IMR-90 (cell line): ENCODE measurements around the gene TP53I11. TPM values are rescaled to one million over a fixed set of nuclear protein-coding genes. Genes with fewer than 3 reads are reported as not detected.

Source experiments
- ATAC-seq: fragments of 200-7000 bp; cut with Tn5 transposase; 2 replicates; pipeline ENCODE4 v1.9.1; 2020; ENCODE audit warnings: low read depth, mild to moderate bottlenecking, moderate library complexity
- BruUV-seq: library from RNA; stranded (reverse); fragments of 400-500 nt; replicated peaks from 2 replicates; lab custom pipeline; 2021; lab: Mats Ljungman, UMichigan
- CTCF ChIA-PET: fragments of 300-600 bp; formaldehyde crosslinking; extraction: SDS; loops from one replicate; lab custom pipeline; 2021; ENCODE audit warnings: antibody characterized with exemption; lab: Yijun Ruan, JAX
- POLR2A ChIA-PET: fragments of 300-600 bp; sonication (Branson Sonifier 250); formaldehyde crosslinking; loops from one replicate; lab custom pipeline; 2022; ENCODE audit warnings: antibody characterized with exemption; ENCODE audit not compliant: unreplicated experiment; lab: Charles Lee
- DNase-seq: peaks from one replicate; pipeline ENCODE4 v3.0.0; 2013
- H2AFZ ChIP-seq: replicated peaks from 2 replicates; pipeline ENCODE3; 2013; ENCODE audit warnings: low read length, mild to moderate bottlenecking; ENCODE audit not compliant: poor library complexity
- H2AK5ac ChIP-seq: 2 replicates; pipeline ENCODE4 v1.6.1; 2013; ENCODE audit warnings: low read depth, low read length, inconsistent platforms
- H2AK9ac ChIP-seq: replicated peaks from 2 replicates; pipeline ENCODE3; 2013; ENCODE audit warnings: mild to moderate bottlenecking, low read depth, low read length, moderate library complexity; ENCODE audit not compliant: poor library complexity
- H2BK120ac ChIP-seq: 2 replicates; pipeline ENCODE4 v1.6.1; 2013; ENCODE audit warnings: low read depth, low read length, inconsistent platforms
- H2BK15ac ChIP-seq: 3 replicates; pipeline ENCODE4 v1.6.1; 2013; ENCODE audit warnings: low read depth, low read length, inconsistent platforms
- H2BK20ac ChIP-seq: 2 replicates; pipeline ENCODE4 v1.6.1; 2013; ENCODE audit warnings: low read depth, mild to moderate bottlenecking, inconsistent platforms, low read length, moderate library complexity
- H2BK5ac ChIP-seq: 2 replicates; pipeline ENCODE4 v1.6.1; 2013; ENCODE audit warnings: mild to moderate bottlenecking, low read depth, low read length, inconsistent platforms; ENCODE audit not compliant: poor library complexity, severe bottlenecking
- H3K14ac ChIP-seq: replicated peaks from 2 replicates; pipeline ENCODE4 v1.6.1; 2013; ENCODE audit warnings: low read depth, low read length, inconsistent platforms
- H3K18ac ChIP-seq: 2 replicates; pipeline ENCODE4 v1.6.1; 2013; ENCODE audit warnings: low read depth, low read length, control low read depth
- H3K23ac ChIP-seq: 2 replicates; pipeline ENCODE4 v1.6.1; 2013; ENCODE audit warnings: low read depth, low read length, inconsistent platforms
- H3K27ac ChIP-seq: 2 replicates; pipeline ENCODE4 v1.5.1; 2013; ENCODE audit warnings: mild to moderate bottlenecking, control low read depth, low read length; ENCODE audit not compliant: insufficient read depth
- H3K27me3 ChIP-seq: 2 replicates; pipeline ENCODE4 v1.6.1; 2013; ENCODE audit warnings: low read length; ENCODE audit not compliant: control insufficient read depth, insufficient read depth
- H3K36me3 ChIP-seq: 2 replicates; pipeline ENCODE4 v1.6.1; 2013; ENCODE audit warnings: low read length, mixed read lengths; ENCODE audit not compliant: control insufficient read depth, insufficient read depth
- H3K4ac ChIP-seq: 2 replicates; pipeline ENCODE4 v1.6.1; 2013; ENCODE audit warnings: low read depth, low read length, inconsistent platforms
- H3K4me1 ChIP-seq: 2 replicates; pipeline ENCODE4 v1.6.1; 2013; ENCODE audit warnings: low read length, mixed read lengths; ENCODE audit not compliant: control insufficient read depth, insufficient read depth
- H3K4me2 ChIP-seq: 2 replicates; pipeline ENCODE4 v1.6.1; 2013; ENCODE audit warnings: low read depth, mild to moderate bottlenecking, control low read depth, low read length, moderate library complexity
- H3K4me3 ChIP-seq: 2 replicates; pipeline ENCODE4 v1.5.1; 2013; ENCODE audit warnings: low read depth, mild to moderate bottlenecking, control low read depth, low read length, moderate library complexity; ENCODE audit not compliant: insufficient read depth
- H3K56ac ChIP-seq: 2 replicates; pipeline ENCODE4 v1.6.1; 2013; ENCODE audit warnings: low read length, inconsistent platforms; ENCODE audit not compliant: insufficient read depth; ENCODE audit errors: extremely low read depth
- H3K79me1 ChIP-seq, 2 experiments: 2 replicates each; pipeline ENCODE4 v1.6.1; 2013; ENCODE audit warnings: low read length in 2 of 2, inconsistent platforms in 1 of 2, low read depth in 1 of 2
- H3K9ac ChIP-seq: 2 replicates; pipeline ENCODE4 v1.6.1; 2013; ENCODE audit warnings: low read depth, low read length, control low read depth
- H3K9me1 ChIP-seq: 2 replicates; pipeline ENCODE4 v1.6.1; 2013; ENCODE audit warnings: low read length, inconsistent platforms; ENCODE audit not compliant: insufficient read depth
- H3K9me3 ChIP-seq: 2 replicates; pipeline ENCODE4 v1.6.1; 2013; ENCODE audit warnings: low read length; ENCODE audit not compliant: control insufficient read depth, insufficient read depth
- H4K20me1 ChIP-seq: 2 replicates; pipeline ENCODE4 v1.6.1; 2013; ENCODE audit warnings: low read length, inconsistent platforms; ENCODE audit not compliant: insufficient read depth
- H4K5ac ChIP-seq: 2 replicates; pipeline ENCODE4 v1.6.1; 2013; ENCODE audit warnings: mild to moderate bottlenecking, low read depth, low read length, control low read depth
- H4K8ac ChIP-seq, 2 experiments: 2 replicates each; pipeline ENCODE4 v1.6.1; 2013; ENCODE audit warnings: low read depth in 2 of 2, low read length in 2 of 2, control low read depth in 1 of 2, inconsistent platforms in 1 of 2
- H4K91ac ChIP-seq: 2 replicates; pipeline ENCODE4 v1.6.1; 2013; ENCODE audit warnings: low read depth, low read length, inconsistent platforms; ENCODE audit not compliant: insufficient read depth
- MAZ ChIP-seq: IDR thresholded peaks from 2 replicates; pipeline ENCODE4 v1.6.1; 2012; ENCODE audit warnings: low read depth, mild to moderate bottlenecking, low read length, improper control_type of control experiment, moderate library complexity, borderline replicate concordance
- MXI1 ChIP-seq: IDR thresholded peaks from 2 replicates; pipeline ENCODE4 v1.6.1; 2012; ENCODE audit warnings: low read depth, mild to moderate bottlenecking, low read length, moderate library complexity, borderline replicate concordance
- NFE2L2 ChIP-seq: fragments of 150-350 bp; IDR thresholded peaks from 2 replicates; pipeline ENCODE4 v1.6.1; 2016; ENCODE audit warnings: low read depth, mild to moderate bottlenecking, low read length
- RFX5 ChIP-seq: IDR thresholded peaks from 2 replicates; pipeline ENCODE4 v1.8.0; 2012; ENCODE audit warnings: low read depth, mild to moderate bottlenecking, low read length, moderate library complexity
- SMC3 ChIP-seq: fragments of 150-350 bp; IDR thresholded peaks from 2 replicates; pipeline ENCODE4 v1.6.1; 2016; ENCODE audit warnings: low read depth, mild to moderate bottlenecking, antibody characterized with exemption, low read length, moderate library complexity
- WGBS, 2 experiments: methylation state at CpG; one replicate each; pipeline versions ENCODE4 v1.1.5 to v1.1.7; 2013; ENCODE audit warnings: missing lambda C conversion rate in 2 of 2; ENCODE audit not compliant: insufficient read length in 1 of 2; ENCODE audit errors: extremely low coverage in 2 of 2; 5-methylcytosine and 5-hydroxymethylcytosine counted together
- dilution Hi-C: fragments of 300-500 bp; cut with HindIII; formaldehyde crosslinking; loops from one replicate; pipeline ENCODE4 v1.14.3; 2018; ENCODE audit warnings: low sequenced_read_pairs; ENCODE audit not compliant: unreplicated experiment
- in situ Hi-C: fragments of 300-500 bp; cut with MboI; formaldehyde crosslinking; loops from 3 replicates; pipeline ENCODE4 v1.14.3; 2019; ENCODE audit warnings: low sequenced_read_pairs, inconsistent platforms, mixed read lengths
- intact Hi-C: fragments of 100-400 bp; cut with micrococcal nuclease; formaldehyde crosslinking; loops from 2 replicates; pipeline ENCODE4 v1.10.0; 2022
- polyA plus RNA-seq, 3 experiments: library from polyadenylated mRNA; depleted of rRNA; stranded (reverse); fragments of >200 nt; gene quantifications; 2 replicates each; pipeline ENCODE4 v1.2.3, GENCODE V29; 2012; ENCODE audit warnings: low replicate concordance in 1 of 3
- total RNA-seq: library from RNA; depleted of rRNA; stranded (reverse); fragments of >200 nt; gene quantifications from 2 replicates; pipeline ENCODE4 v1.2.3, GENCODE V29; 2012
- TF ChIP-seq, protein P1 (sequence below): conservative IDR thresholded peaks from 2 replicates; pipeline ENCODE4 v1.5.1; 2012; ENCODE audit warnings: mild to moderate bottlenecking, low read depth, low read length, improper control_type of control experiment

TP53I11 gene
- total and polyA plus RNA-seq, 2 of the 4 experiments (the other 2 are of a cell fraction): 3.9 to 22.0 TPM

GRCh38 chr11:44992181-44992582 lies 41.5 kb upstream of the TP53I11 start:
- Histone ChIP-seq H3K4me2 (no peak overlapping the region), H3K79me1 (no peaks in the 10 kb centered on the region), H3K27ac (no peak overlapping the region), H2AK5ac (no peak overlapping the region), H3K9me1 (no peaks in the 10 kb centered on the region), H3K27me3 (peaks cover 56% of the 10 kb centered on the region), H3K4me1 (no peaks in the 10 kb centered on the region), H2BK20ac (no peak overlapping the region), H3K36me3 (no peaks in the 10 kb centered on the region), H3K9me3 (no peaks in the 10 kb centered on the region), H3K56ac (no peak overlapping the region), H3K4ac (no peak overlapping the region), H3K18ac (no peak overlapping the region), H3K9ac (no peak overlapping the region), H2AK9ac (no peak overlapping the region), H2BK120ac (no peak overlapping the region), H2BK5ac (no peak overlapping the region), H4K8ac (no peak overlapping the region), H3K4me3 (no peak overlapping the region), H2AFZ (no peak overlapping the region), H4K5ac (no peak overlapping the region), H3K14ac (no peak overlapping the region), H4K20me1 (no peaks in the 10 kb centered on the region), H4K91ac (no peak overlapping the region), H2BK15ac (no peak overlapping the region), H3K23ac (no peak overlapping the region)
- no peak for TF ChIP-seq SMC3
- TF ChIP-seq, protein P1, sequence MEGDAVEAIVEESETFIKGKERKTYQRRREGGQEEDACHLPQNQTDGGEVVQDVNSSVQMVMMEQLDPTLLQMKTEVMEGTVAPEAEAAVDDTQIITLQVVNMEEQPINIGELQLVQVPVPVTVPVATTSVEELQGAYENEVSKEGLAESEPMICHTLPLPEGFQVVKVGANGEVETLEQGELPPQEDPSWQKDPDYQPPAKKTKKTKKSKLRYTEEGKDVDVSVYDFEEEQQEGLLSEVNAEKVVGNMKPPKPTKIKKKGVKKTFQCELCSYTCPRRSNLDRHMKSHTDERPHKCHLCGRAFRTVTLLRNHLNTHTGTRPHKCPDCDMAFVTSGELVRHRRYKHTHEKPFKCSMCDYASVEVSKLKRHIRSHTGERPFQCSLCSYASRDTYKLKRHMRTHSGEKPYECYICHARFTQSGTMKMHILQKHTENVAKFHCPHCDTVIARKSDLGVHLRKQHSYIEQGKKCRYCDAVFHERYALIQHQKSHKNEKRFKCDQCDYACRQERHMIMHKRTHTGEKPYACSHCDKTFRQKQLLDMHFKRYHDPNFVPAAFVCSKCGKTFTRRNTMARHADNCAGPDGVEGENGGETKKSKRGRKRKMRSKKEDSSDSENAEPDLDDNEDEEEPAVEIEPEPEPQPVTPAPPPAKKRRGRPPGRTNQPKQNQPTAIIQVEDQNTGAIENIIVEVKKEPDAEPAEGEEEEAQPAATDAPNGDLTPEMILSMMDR: no peak
- no peak for TF ChIP-seq RFX5
- no peak for TF ChIP-seq MAZ
- no peak for TF ChIP-seq MXI1
- no peak for TF ChIP-seq NFE2L2
- no peak for DNase-seq
- 35% methylated on average over 3 of the region's 3 CpGs; no CpG with 5 or more reads in 1 of the 2 experiments for WGBS, 2 experiments
- CTCF ChIA-PET: no interaction called here
- dilution Hi-C loops: no loop called here
- in situ Hi-C loops: no loop called here
- no TSS peak for BruUV-seq
- POLR2A ChIA-PET: no interaction called here
- no peak for ATAC-seq
- intact Hi-C loops: no loop called here
